ENCODE data around the gene PITRM1. TPM values are rescaled to one million over a fixed set of nuclear protein-coding genes. Genes with fewer than 3 reads are reported as not detected.
"Not testable (repeated sequence)": the region's sequence is repeated elsewhere in the genome, so short reads cannot be mapped to it uniquely, and the experiment has no call there.

Gene PITRM1
- total RNA-seq, result 10 to 100 TPM; 61.1 to 75.0 TPM

DNA sequence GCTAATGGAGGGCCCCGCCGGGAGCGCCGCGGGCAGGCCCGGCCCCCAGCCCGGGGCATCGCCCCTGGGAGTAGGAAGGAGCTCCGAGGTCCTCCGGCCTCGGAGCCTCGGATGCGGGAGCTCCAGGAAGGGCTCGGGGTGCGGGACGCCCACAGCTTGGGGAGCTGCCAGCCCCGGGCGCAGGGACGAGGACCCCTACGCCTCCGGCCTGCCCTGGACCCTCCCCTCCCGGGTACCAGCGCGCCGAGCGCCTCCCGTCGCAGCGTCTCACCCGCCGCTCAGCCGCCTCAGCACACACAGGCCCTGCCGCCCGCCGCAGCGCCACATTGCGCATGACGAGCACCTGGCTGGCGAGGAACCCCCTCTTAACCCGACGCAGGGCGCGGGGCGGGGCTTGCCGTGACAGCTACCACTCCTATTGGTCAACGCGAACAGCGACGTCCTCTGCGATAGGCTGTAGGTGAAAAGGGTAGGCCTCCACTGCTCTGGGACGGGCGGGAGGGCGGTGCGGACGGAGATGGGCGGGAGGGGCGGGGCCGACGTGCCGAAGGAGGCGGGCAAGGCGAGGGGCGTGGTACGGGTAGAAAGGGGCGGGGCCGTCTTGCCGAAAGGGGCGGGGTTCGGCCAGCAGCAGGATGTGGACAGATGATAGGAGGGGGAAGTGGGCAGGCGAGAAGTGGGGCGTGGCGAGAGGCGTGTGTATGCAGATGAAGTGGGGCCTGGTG is at the start of gene PITRM1:
TSS of gene PITRM1 (minus strand) at position 337 of the 725 bp plus-strand sequence. CDS start at position 327, 10 bp downstream.
- DNase-seq (ENCODE audit: low spot score in 2 of 2), result peak; percentile 97 to 99
- Mint-ChIP-seq H3K9me3 (peaks cover 0 to 4% of the 10 kb centered on the region in 2 donors), H3K27ac (peak within 1 kb of the TSS; percentile 85 to 90), H3K36me3 (peaks cover 6 to 12% of the 10 kb centered on the region in 2 donors)
- peak; percentile 95 to 97 for ATAC-seq

DNA sequence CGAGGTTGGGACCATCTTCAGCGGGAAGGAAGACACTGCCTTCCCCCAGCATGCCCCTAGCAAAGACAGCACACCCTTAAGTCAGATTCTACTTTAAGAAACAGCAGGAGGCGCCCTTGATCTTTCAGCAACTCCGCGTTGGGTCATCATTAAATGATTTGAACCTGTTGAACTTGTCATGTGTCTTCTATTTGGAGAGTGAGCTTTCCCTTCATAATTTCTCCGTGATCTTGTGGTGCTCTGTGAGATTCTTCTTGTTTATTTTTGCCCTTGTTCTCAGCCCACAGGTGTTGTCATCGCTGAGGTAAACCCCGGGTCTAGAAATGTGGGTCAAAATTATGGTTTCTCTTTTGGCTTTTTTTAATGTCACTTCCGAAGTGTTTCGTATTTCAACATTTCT is 49.5 kb upstream of the PITRM1 start:
- Mint-ChIP-seq H3K9me3 (peaks cover 7 to 9% of the 10 kb centered on the region in 2 donors), H3K36me3 (no peaks in the 10 kb centered on the region), H3K27ac (no peak overlapping the region)
- DNase-seq (ENCODE audit: low spot score in 2 of 2), result no peak
- no peak for ATAC-seq

DNA sequence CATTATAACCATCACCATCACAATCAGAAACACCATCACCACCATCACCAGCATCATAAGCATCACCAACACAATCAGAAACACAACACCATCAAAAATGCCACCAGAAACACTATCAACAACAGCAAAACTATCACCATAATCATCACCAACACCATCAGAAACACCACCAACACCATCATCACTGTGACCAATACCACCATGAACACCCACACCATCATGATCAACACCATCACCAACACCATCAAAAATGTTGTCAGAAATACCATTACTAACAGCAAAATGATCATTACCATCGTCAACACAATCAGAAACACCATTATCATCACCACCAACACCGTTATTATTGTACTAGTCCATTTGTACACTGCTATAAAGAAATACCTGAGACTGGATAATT is 49.0 kb upstream of the PITRM1 start:
- not testable (repeated sequence) for H3K36me3 Mint-ChIP-seq; H3K9me3 Mint-ChIP-seq; H3K27ac Mint-ChIP-seq; ATAC-seq; DNase-seq (ENCODE audit: low spot score in 2 of 2)

DNA sequence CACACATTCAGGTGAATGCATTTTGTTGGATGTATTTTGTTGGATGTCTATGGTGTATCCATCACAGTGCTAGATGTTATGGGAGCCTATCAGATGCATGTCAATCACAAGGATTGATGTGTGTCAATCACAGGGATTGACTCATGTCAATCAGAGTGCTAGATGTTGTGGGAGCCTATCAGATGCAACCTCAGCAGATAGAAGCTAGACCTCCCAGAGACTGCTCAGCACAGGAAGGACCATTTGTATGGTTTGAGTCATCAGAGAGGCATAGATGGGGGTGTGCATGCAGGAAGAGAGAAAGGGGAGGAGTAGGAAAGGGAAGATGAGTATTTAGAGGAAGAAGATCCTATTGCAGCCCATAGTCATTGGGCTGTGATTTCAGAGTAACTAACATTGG is 48.3 kb upstream of the PITRM1 start:
- peak in 1 of 2 donors; percentile 26 for ATAC-seq
- H3K9me3 Mint-ChIP-seq, result peaks cover 7 to 9% of the 10 kb centered on the region in 2 donors
- DNase-seq (ENCODE audit: low spot score in 2 of 2), result no peak
- no peaks in the 10 kb centered on the region for H3K36me3 Mint-ChIP-seq
- no peak overlapping the region for H3K27ac Mint-ChIP-seq

- ATAC-seq; H3K27ac Mint-ChIP-seq; H3K36me3 Mint-ChIP-seq; H3K9me3 Mint-ChIP-seq; DNase-seq (ENCODE audit: low spot score in 2 of 2): not testable (repeated sequence)
Measured at GRCh38 chr10:3219021-3219628, 46.5 kb upstream of the PITRM1 start.

- H3K9me3 Mint-ChIP-seq, result peaks cover 7 to 9% of the 10 kb centered on the region in 2 donors
- H3K27ac Mint-ChIP-seq, result no peak overlapping the region
- DNase-seq (ENCODE audit: low spot score in 2 of 2) (no peak), ATAC-seq (no peak)
- no peaks in the 10 kb centered on the region for H3K36me3 Mint-ChIP-seq
Measured at GRCh38 chr10:3217853-3218252, 45.3 kb upstream of the PITRM1 start.

GRCh38 chr10:3217301-3217700 is 44.7 kb upstream of the PITRM1 start:
- ATAC-seq, result no peak

GRCh38 chr10:3215153-3215775 is 42.7 kb upstream of the PITRM1 start:
- no peaks in the 10 kb centered on the region for H3K36me3 Mint-ChIP-seq
- DNase-seq (ENCODE audit: low spot score in 2 of 2) (no peak), ATAC-seq (no peak)
- no peak overlapping the region for H3K27ac Mint-ChIP-seq
- H3K9me3 Mint-ChIP-seq, result peaks cover 7 to 9% of the 10 kb centered on the region in 2 donors

More at GRCh38 chr10:3217301-3217700, 44.7 kb upstream of the PITRM1 start:
- Mint-ChIP-seq H3K9me3 (peaks cover 7 to 9% of the 10 kb centered on the region in 2 donors), H3K36me3 (no peaks in the 10 kb centered on the region), H3K27ac (no peak overlapping the region)
- DNase-seq (ENCODE audit: low spot score in 2 of 2), result no peak

GRCh38 chr10:3213758-3214515 is 41.4 kb upstream of the PITRM1 start:
- DNase-seq (ENCODE audit: low spot score in 2 of 2) (no peak), ATAC-seq (no peak)
- Mint-ChIP-seq H3K27ac (no peak overlapping the region), H3K9me3 (peaks cover 4% of the 10 kb centered on the region in 2 donors), H3K36me3 (no peaks in the 10 kb centered on the region)

GRCh38 chr10:3213208-3213607 is 40.6 kb upstream of the PITRM1 start:
- DNase-seq (ENCODE audit: low spot score in 2 of 2) (no peak), ATAC-seq (no peak)
- Mint-ChIP-seq H3K27ac (no peak overlapping the region), H3K36me3 (no peaks in the 10 kb centered on the region), H3K9me3 (no peaks in the 10 kb centered on the region)

GRCh38 chr10:3210251-3210877 is 37.8 kb upstream of the PITRM1 start:
- ATAC-seq (no peak), DNase-seq (ENCODE audit: low spot score in 2 of 2) (no peak)
- no peak overlapping the region for H3K27ac Mint-ChIP-seq

GRCh38 chr10:3208481-3209406 is 36.2 kb upstream of the PITRM1 start:
- ATAC-seq, result no peak

More at GRCh38 chr10:3210251-3210877, 37.8 kb upstream of the PITRM1 start:
- no peaks in the 10 kb centered on the region for H3K36me3 Mint-ChIP-seq
- H3K9me3 Mint-ChIP-seq, result no peaks in the 10 kb centered on the region

GRCh38 chr10:3207351-3207750 is 34.8 kb upstream of the PITRM1 start:
- Mint-ChIP-seq H3K9me3 (no peaks in the 10 kb centered on the region), H3K27ac (no peak overlapping the region), H3K36me3 (no peaks in the 10 kb centered on the region)
- ATAC-seq, result no peak
- DNase-seq (ENCODE audit: low spot score in 2 of 2), result no peak

More at GRCh38 chr10:3208481-3209406, 36.2 kb upstream of the PITRM1 start:
- no peak for DNase-seq (ENCODE audit: low spot score in 2 of 2)
- H3K36me3 Mint-ChIP-seq, result no peaks in the 10 kb centered on the region
- H3K9me3 Mint-ChIP-seq, result no peaks in the 10 kb centered on the region
- H3K27ac Mint-ChIP-seq, result no peak overlapping the region

DNA sequence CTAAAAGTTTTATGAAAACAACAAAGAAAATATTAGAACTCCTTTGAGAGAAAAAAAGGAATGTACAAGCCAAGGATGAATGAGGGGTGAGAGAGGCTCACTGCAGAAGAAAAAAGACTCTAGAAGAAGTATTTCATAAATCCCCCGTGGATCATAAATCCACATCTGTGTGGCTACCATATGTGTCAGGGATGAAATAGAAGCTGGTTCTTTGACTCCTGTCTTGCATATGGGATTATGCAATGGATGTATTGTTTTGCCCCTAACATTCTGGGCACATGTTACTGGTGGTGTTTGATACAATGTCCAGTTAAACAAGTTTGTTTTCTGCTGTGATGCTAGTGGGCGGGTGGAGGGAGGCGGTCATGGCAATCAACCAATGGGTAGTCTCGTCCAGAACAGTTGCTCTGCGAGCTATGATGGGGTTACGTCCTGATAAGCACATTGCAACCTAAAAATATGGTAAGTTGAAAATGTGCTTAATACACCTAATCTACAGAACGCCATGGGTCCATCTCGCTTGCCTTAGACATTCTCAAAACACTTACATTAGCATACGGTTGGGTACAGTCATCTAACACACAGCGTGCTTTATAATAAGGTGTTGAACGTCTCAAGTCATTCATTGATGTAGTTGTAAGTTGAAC is 34.1 kb upstream of the PITRM1 start:
- ATAC-seq, result no peak
- H3K9me3 Mint-ChIP-seq, result no peaks in the 10 kb centered on the region
- DNase-seq (ENCODE audit: low spot score in 2 of 2), result no peak
- H3K27ac Mint-ChIP-seq, result no peak overlapping the region
- H3K36me3 Mint-ChIP-seq, result no peaks in the 10 kb centered on the region

DNA sequence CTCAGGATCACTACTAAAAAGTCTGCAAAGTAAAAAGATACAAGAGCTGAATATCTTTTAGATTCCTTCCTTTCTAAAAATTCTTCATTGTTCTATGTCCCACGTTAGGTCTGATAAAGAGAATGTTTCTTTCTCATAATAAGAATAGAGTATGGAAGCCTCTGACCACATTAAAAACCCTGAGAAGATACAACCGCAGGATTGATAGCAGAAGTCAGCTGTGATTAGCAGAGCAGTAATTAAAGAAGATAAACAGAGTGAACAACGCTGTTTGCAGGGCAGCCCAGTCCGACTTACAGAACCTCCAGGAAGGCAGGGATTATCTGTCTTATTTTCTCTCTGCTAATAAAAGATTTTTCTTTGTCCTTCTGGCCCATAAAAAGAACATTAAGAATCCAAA is 31.4 kb upstream of the PITRM1 start:
- Mint-ChIP-seq H3K9me3 (no peaks in the 10 kb centered on the region), H3K27ac (no peak overlapping the region), H3K36me3 (no peaks in the 10 kb centered on the region)
- no peak for DNase-seq (ENCODE audit: low spot score in 2 of 2)
- no peak for ATAC-seq
